Inflammatory macrophage (primary cell): ENCODE data around the gene NEB.

Experiments used
- DNase-seq, 2 donors: peaks; one replicate each; pipeline ENCODE4 v3.0.0-alpha.2; 2020 to 2022

NEB gene

GRCh38 chr2:151472966-151473365 is 261.3 kb downstream of the NEB start:
- DNase-seq = no peak

DNA sequence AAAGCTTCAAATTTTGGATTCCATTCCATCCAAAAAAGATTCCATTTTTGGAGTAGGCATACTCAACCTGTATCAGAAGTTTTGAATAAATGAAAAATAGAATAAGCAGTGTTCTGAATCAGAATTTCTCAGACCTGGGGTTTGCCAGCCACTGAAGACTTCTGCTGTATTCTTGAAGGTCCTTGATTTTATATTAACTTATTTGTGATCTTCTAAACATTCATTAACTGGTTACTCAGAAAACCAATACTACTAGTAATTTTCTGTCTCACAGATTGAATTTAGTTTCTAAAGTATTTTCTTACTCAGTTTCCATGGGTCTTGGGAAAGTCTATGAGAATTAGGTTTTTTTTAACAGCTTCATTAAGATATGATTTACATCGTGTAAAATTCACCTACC is 263.7 kb downstream of the NEB start:
- no peak for DNase-seq

- DNase-seq = no peak
Measured at GRCh38 chr2:151465771-151466170, 268.5 kb downstream of the NEB start.

GRCh38 chr2:151459358-151459757 is 274.9 kb downstream of the NEB start:
- no peak for DNase-seq

- DNase-seq = no peak
Measured at GRCh38 chr2:151439127-151439526, 295.1 kb downstream of the NEB start.

DNA sequence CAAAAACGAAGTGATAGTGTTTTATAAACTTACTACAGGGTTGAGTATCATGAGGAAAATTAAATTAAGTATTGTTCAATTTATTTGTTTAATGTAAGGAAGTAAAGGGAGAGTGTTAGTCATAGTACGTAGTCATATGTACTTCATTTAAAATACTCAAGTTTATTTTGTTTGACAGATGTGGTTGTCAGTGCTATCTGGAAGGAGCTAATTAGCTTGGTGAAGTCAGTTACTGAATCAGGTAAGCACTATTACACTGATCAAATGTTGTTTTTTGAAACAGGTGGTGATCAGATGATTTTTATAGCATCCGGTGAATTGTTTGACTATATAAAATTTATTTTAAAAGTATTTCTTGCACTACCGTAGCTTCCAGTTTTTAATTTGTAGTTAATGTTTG is 295.8 kb downstream of the NEB start:
- DNase-seq = no peak

GRCh38 chr2:151437630-151438029 is 296.6 kb downstream of the NEB start:
- peak; percentile 6 to 66 for DNase-seq
